DOHH2 (cell line): ENCODE data around the gene C4orf50.

Experiments
- H3F3A ChIP-seq: fragments of 200-600 bp; sonication (generic), shearing (Covaris generic); 2 replicates; pipeline ENCODE4 v1.6.0; 2016; ENCODE audit warnings: antibody characterized with exemption, mild to moderate bottlenecking; ENCODE audit not compliant: control insufficient read depth, insufficient read depth
- H3K27ac ChIP-seq: fragments of 200-600 bp; sonication (generic); 2 replicates; pipeline ENCODE4 v1.5.1; 2014; ENCODE audit warnings: low read depth, mild to moderate bottlenecking, low read length, moderate library complexity
- H3K27me3 ChIP-seq: fragments of 200-600 bp; sonication (generic); 2 replicates; pipeline ENCODE4 v1.6.1; 2014; ENCODE audit warnings: mild to moderate bottlenecking, low read length, mixed read lengths; ENCODE audit not compliant: control insufficient read depth
- H3K36me3 ChIP-seq: fragments of 200-600 bp; sonication (generic); 2 replicates; pipeline ENCODE4 v1.6.1; 2014; ENCODE audit warnings: mild to moderate bottlenecking, low read length, moderate library complexity, mixed read lengths; ENCODE audit not compliant: control insufficient read depth
- H3K4me1 ChIP-seq: fragments of 200-600 bp; sonication (generic); 2 replicates; pipeline ENCODE4 v1.6.1; 2014; ENCODE audit warnings: mild to moderate bottlenecking, low read length, mixed read lengths; ENCODE audit not compliant: control insufficient read depth
- H3K4me2 ChIP-seq: fragments of 200-600 bp; sonication (generic); 2 replicates; pipeline ENCODE4 v1.6.0; 2014; ENCODE audit warnings: mild to moderate bottlenecking, low read length, moderate library complexity
- H3K4me3 ChIP-seq: fragments of 200-600 bp; sonication (generic); 2 replicates; pipeline ENCODE4 v1.5.1; 2014; ENCODE audit warnings: mild to moderate bottlenecking, low read length, mixed read lengths
- H3K79me2 ChIP-seq: fragments of 200-600 bp; sonication (generic); 2 replicates; pipeline ENCODE4 v1.6.1; 2014; ENCODE audit warnings: mild to moderate bottlenecking, low read length, mixed read lengths; ENCODE audit not compliant: control insufficient read depth
- H3K9me2 ChIP-seq: fragments of 200-600 bp; sonication (generic); replicated peaks from 2 replicates; pipeline ENCODE4 v1.6.1; 2014; ENCODE audit warnings: mild to moderate bottlenecking, low read length, mixed read lengths; ENCODE audit not compliant: control insufficient read depth
- H3K9me3 ChIP-seq: fragments of 200-600 bp; sonication (generic); 2 replicates; pipeline ENCODE4 v1.6.1; 2014; ENCODE audit warnings: antibody characterized with exemption, low read length, mixed read lengths; ENCODE audit not compliant: control insufficient read depth, insufficient read depth
- H4K20me1 ChIP-seq: fragments of 200-600 bp; sonication (generic); 2 replicates; pipeline ENCODE4 v1.6.0; 2014; ENCODE audit warnings: low read depth, mild to moderate bottlenecking, antibody characterized with exemption, low read length, moderate library complexity; ENCODE audit not compliant: control insufficient read depth, insufficient read depth
- EZH2phosphoT487 ChIP-seq: fragments of 200-600 bp; sonication (generic); IDR thresholded peaks from 2 replicates; pipeline ENCODE4 v1.6.1; 2017; ENCODE audit warnings: borderline replicate concordance, mild to moderate bottlenecking, antibody characterized with exemption, low read length, moderate library complexity, mixed read lengths
- TF ChIP-seq, protein P1 (sequence below): fragments of 200-600 bp; sonication (generic); IDR thresholded peaks from one replicate; pipeline ENCODE4 v1.5.1; 2014; ENCODE audit warnings: antibody characterized with exemption, mild to moderate bottlenecking, low read depth, low read length; ENCODE audit not compliant: poor library complexity, severe bottlenecking

Gene C4orf50

DNA sequence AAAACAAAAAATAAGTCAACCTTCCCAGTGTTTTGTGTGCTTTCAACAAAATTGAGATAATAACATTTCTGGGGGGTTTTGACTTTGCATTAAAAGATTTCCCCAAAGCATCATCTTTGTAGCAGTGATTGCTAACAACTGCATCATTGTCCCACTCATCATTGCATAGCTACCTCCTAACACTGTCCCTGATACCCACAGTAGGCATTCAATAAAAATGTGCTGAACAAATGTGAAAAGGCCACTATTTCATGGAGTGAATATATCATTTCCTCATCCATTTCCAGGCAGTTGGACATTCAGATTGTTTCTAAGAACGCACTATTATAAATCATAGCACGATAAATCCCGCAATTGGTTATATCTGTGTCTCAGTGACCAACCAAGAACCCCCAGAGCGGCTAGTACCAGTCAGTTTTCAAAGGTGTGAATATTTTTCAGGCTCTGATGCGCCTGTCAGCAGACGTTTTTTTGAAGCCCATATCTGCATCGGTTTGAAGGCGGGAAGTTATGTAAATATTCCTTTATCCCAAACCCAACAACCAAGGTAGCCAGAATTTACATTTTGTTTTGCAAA, 89.3 kb downstream of the C4orf50 start:
- no peak for TF ChIP-seq EZH2phosphoT487
- TF ChIP-seq, protein P1, sequence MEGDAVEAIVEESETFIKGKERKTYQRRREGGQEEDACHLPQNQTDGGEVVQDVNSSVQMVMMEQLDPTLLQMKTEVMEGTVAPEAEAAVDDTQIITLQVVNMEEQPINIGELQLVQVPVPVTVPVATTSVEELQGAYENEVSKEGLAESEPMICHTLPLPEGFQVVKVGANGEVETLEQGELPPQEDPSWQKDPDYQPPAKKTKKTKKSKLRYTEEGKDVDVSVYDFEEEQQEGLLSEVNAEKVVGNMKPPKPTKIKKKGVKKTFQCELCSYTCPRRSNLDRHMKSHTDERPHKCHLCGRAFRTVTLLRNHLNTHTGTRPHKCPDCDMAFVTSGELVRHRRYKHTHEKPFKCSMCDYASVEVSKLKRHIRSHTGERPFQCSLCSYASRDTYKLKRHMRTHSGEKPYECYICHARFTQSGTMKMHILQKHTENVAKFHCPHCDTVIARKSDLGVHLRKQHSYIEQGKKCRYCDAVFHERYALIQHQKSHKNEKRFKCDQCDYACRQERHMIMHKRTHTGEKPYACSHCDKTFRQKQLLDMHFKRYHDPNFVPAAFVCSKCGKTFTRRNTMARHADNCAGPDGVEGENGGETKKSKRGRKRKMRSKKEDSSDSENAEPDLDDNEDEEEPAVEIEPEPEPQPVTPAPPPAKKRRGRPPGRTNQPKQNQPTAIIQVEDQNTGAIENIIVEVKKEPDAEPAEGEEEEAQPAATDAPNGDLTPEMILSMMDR = no peak
- no peak overlapping the region for H3K27ac ChIP-seq
- H3K9me3 ChIP-seq = no peaks in the 10 kb centered on the region
- H3K4me1 ChIP-seq = no peaks in the 10 kb centered on the region
- no peaks in the 10 kb centered on the region for H3F3A ChIP-seq
- H3K79me2 ChIP-seq = no peaks in the 10 kb centered on the region
- no peaks in the 10 kb centered on the region for H4K20me1 ChIP-seq
- H3K4me2 ChIP-seq = no peak overlapping the region
- no peaks in the 10 kb centered on the region for H3K36me3 ChIP-seq
- no peak overlapping the region for H3K4me3 ChIP-seq
- H3K9me2 ChIP-seq = no peaks in the 10 kb centered on the region
- no peaks in the 10 kb centered on the region for H3K27me3 ChIP-seq

DNA sequence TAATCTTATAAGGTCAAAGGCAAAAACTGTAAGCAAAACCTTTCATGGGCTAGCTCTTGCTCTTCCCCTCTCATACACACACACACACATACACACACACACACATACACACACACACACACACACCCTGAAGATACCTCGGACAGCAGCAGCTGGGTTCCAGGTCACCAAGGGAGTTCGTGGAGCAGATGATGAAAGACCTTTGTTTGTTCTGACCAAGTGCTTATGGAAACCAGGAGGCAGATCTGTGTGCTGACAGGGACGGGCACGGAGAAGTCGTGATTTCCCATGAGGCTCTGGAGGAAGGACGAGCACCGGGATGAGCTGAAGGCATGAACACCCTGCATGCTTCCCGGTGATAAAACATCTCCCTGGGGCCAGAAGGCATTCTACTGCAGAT, 90.0 kb downstream of the C4orf50 start:
- no peaks in the 10 kb centered on the region for H3F3A ChIP-seq
- H3K4me1 ChIP-seq = no peaks in the 10 kb centered on the region
- no peaks in the 10 kb centered on the region for H3K9me3 ChIP-seq
- no peaks in the 10 kb centered on the region for H3K9me2 ChIP-seq
- no peaks in the 10 kb centered on the region for H3K79me2 ChIP-seq
- no peaks in the 10 kb centered on the region for H3K36me3 ChIP-seq
- H4K20me1 ChIP-seq = no peaks in the 10 kb centered on the region
- no peaks in the 10 kb centered on the region for H3K27me3 ChIP-seq
- TF ChIP-seq, protein P1 = no peak
- TF ChIP-seq EZH2phosphoT487 = no peak
- H3K4me3 ChIP-seq = no peak overlapping the region
- H3K4me2 ChIP-seq = no peak overlapping the region
- H3K27ac ChIP-seq = no peak overlapping the region

DNA sequence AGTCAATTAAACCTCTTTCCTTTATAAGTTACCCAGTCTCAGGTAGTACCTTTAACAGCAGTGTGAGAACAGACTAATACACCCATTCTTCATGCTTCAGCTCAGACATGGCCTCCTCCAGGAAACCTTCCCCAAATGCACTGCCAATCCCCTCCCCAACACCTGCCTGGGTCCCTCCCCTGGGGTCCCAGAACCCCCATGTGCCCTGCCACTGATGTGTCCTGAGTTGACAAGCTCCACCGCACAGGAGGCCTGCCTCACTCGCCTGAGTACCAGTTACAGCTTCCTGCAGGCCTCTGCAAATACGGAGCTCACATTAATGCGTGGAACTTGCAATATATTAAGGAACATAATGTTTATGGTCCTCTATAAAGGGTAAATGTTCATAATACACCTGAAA, 90.5 kb downstream of the C4orf50 start:
- Histone ChIP-seq H4K20me1 (no peaks in the 10 kb centered on the region), H3K27me3 (no peaks in the 10 kb centered on the region), H3K79me2 (no peaks in the 10 kb centered on the region), H3K4me2 (no peak overlapping the region), H3K4me1 (no peaks in the 10 kb centered on the region), H3K9me3 (no peaks in the 10 kb centered on the region), H3K27ac (no peak overlapping the region), H3K36me3 (no peaks in the 10 kb centered on the region), H3K9me2 (no peaks in the 10 kb centered on the region), H3K4me3 (no peak overlapping the region), H3F3A (no peaks in the 10 kb centered on the region)
- TF ChIP-seq, protein P1 = no peak
- TF ChIP-seq EZH2phosphoT487 = no peak
